Esophagus (tissue), 2 donors: ENCODE measurements around the gene L1CAM. TPM values are rescaled to one million over a fixed set of nuclear protein-coding genes. Genes with fewer than 3 reads are reported as not detected.

Experiments used
- H3K27ac ChIP-seq, 2 donors: one replicate each; pipeline ENCODE4 v1.5.1; 2013; ENCODE audit warnings: low read depth in 2 of 2, mild to moderate bottlenecking in 2 of 2, inconsistent platforms in 1 of 2, low read length in 1 of 2, moderate library complexity in 1 of 2
- H3K27me3 ChIP-seq, 2 donors: one replicate each; pipeline ENCODE4 v1.6.1; 2013; ENCODE audit warnings: low read length in 2 of 2, control low read depth in 1 of 2, mild to moderate bottlenecking in 1 of 2; ENCODE audit not compliant: insufficient read depth in 2 of 2, control insufficient read depth in 1 of 2
- H3K36me3 ChIP-seq, 2 donors: one replicate each; pipeline ENCODE4 v1.6.1; 2013; ENCODE audit warnings: low read length in 1 of 2; ENCODE audit not compliant: control insufficient read depth in 2 of 2, insufficient read depth in 2 of 2
- H3K4me1 ChIP-seq, 2 donors: one replicate each; pipeline ENCODE4 v1.6.1; 2013; ENCODE audit warnings: low read length in 1 of 2; ENCODE audit not compliant: control insufficient read depth in 2 of 2, insufficient read depth in 2 of 2
- H3K4me3 ChIP-seq, 2 donors: one replicate each; pipeline ENCODE4 v1.5.1; 2013; ENCODE audit warnings: low read length in 2 of 2, mild to moderate bottlenecking in 2 of 2, low read depth in 1 of 2, moderate library complexity in 1 of 2
- H3K9me3 ChIP-seq, 2 donors: one replicate each; pipeline ENCODE4 v1.6.1; 2013; ENCODE audit warnings: mild to moderate bottlenecking in 2 of 2, low read depth in 1 of 2, low read length in 1 of 2, moderate library complexity in 1 of 2; ENCODE audit not compliant: control insufficient read depth in 2 of 2, insufficient read depth in 1 of 2
- WGBS, 2 donors: extraction: QIAGEN DNeasy Blood & Tissue Kit; methylation state at CpG; one replicate each; pipeline ENCODE4 v1.1.7; 2013; 5-methylcytosine and 5-hydroxymethylcytosine counted together
- polyA plus RNA-seq, 2 donors: library from polyadenylated mRNA; stranded (reverse); fragments of 200-250 nt; gene quantifications; one replicate each; pipeline ENCODE4 v1.2.3, GENCODE V29; 2013
- donor health status: healthy with polysubstance abuse.
- donor health status: Bipolar disorder and iron deficiency.

L1CAM gene
- polyA plus RNA-seq, 2 donors: 0.88 to 1.4 TPM

DNA sequence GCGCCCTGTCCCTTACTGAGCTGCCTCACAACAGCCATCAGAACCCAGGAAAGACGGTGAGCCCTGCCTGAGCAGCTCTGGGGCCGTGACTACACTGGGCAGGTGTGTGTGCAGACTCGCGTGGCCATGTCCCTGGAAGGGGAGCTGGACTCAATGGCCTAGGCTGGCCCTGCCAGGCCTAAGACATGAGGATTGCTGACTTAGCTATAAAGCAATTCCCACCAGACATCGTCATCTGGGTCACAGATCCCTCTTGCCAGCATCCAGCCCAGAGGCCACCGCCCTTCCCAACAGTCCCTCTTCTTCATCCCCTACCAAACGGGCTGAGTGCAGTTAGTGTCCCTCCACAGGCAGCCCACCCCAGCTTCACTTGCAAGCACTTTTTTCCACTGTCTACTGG lies 45.2 kb upstream of the L1CAM start:
- H3K36me3 ChIP-seq: peaks cover 0 to 21% of the 10 kb centered on the region in 2 donors
- no peak overlapping the region for H3K4me3 ChIP-seq
- peaks cover 0 to 14% of the 10 kb centered on the region in 2 donors for H3K4me1 ChIP-seq
- no peaks in the 10 kb centered on the region for H3K27me3 ChIP-seq
- WGBS, 2 donors: 86 to 90% methylated on average over 8 of the region's 8 CpGs
- H3K9me3 ChIP-seq: no peaks in the 10 kb centered on the region
- H3K27ac ChIP-seq: no peak overlapping the region

DNA sequence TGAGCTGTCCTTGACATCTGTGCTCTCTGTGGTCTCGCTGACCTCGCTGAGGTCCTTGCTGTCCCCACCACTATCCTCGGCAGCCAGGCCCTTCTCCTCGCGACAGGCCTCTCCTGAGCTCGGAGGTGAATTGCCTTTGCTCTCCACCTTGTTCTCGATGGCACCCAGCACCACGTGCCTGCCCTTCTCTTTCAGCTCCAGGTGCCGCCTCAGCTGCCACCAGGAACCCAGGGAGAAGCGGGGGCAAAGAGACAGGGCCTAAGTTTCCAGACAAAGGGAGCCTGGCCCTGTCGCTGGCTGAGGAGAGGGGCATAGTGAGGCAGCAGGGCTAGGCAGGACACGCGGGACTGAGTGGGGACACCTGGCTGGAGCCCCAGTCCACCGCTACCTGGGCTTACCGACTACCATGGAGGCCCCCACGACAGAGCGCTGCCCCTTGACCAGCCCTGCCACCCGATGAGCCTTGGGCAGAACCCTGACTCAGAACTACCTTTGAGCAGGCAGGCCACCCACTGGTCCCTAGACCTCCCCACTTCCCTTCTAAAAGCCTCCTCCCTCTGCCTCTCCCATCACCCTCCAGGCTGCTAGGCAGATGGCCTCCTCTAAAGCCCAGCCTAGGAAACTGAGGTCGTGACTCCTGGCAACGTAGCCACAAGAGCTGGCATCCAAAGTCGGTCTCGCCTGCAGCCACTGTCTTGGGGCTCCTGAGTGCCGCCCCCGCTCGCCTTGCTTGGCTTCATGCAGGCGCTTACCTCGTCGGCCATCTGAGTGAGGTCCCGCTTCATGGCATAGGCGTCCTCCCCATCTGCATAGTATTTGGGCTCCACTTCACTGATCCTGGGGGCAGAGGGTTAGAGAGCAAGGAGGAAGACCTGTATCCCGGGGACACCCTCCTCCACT lies 44.3 kb upstream of the L1CAM start:
- 87 to 92% methylated on average over 31 of the region's 31 CpGs for WGBS, 2 donors
- Histone ChIP-seq H3K27ac (no peak overlapping the region), H3K36me3 (peaks cover 0 to 21% of the 10 kb centered on the region in 2 donors), H3K27me3 (no peaks in the 10 kb centered on the region), H3K4me3 (no peak overlapping the region), H3K4me1 (peaks cover 0 to 10% of the 10 kb centered on the region in 2 donors), H3K9me3 (no peaks in the 10 kb centered on the region)

DNA sequence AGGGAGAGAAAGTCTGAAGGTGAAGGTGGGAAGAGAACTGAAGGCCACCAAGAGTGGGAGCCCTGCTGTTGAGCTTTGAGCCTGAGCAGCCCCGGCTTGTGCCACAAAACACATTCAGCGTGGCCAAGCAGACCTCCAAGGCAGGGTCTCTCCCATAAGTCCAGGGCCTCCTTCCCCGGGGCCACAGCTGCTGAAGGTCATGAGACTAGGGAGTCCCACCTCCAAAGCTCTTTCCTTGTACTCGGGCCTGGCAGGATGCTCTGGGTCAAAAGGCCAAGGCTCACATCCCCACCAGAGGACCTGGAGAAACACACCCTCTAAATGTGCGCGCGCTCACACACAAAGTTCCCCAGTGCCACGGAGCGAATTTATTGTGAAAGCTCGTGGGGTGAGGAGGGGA lies 43.6 kb upstream of the L1CAM start:
- 84 to 85% methylated on average over 9 to 10 of the region's 10 CpGs for WGBS, 2 donors

DNA sequence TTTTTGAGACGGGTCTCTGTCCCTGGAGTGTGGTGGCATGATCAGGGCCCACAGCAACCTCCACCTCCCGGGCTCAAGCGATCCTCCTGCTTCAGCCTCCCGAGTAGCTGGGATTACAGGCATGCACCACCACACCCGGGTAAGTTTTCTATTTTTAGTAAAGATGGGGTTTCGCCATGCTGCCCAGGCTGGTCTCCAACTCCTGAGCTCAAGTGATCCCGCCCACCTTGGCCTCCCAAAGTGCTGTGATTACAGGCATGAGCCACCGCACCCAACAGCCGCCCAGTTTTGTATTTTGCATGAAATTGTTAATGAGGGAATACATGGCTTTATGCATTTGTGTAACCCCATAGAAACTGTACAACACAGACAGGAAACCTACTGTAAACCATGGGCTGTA lies 42.9 kb upstream of the L1CAM start:
- peak overlapping the region; percentile 69 to 73 for H3K27ac ChIP-seq
- H3K36me3 ChIP-seq: peaks cover 0 to 21% of the 10 kb centered on the region in 2 donors
- H3K4me3 ChIP-seq: no peak overlapping the region
- no peaks in the 10 kb centered on the region for H3K9me3 ChIP-seq
- peaks cover 0 to 10% of the 10 kb centered on the region in 2 donors for H3K4me1 ChIP-seq
- 17 to 47% methylated on average over 9 of the region's 9 CpGs for WGBS, 2 donors
- H3K27me3 ChIP-seq: no peaks in the 10 kb centered on the region

More for the DNA sequence above, 43.6 kb upstream of the L1CAM start:
- H3K27ac ChIP-seq: peak overlapping the region; percentile 58 to 73
- no peak overlapping the region for H3K4me3 ChIP-seq
- no peaks in the 10 kb centered on the region for H3K9me3 ChIP-seq
- peaks cover 0 to 21% of the 10 kb centered on the region in 2 donors for H3K36me3 ChIP-seq
- peaks cover 0 to 10% of the 10 kb centered on the region in 2 donors for H3K4me1 ChIP-seq
- no peaks in the 10 kb centered on the region for H3K27me3 ChIP-seq

DNA sequence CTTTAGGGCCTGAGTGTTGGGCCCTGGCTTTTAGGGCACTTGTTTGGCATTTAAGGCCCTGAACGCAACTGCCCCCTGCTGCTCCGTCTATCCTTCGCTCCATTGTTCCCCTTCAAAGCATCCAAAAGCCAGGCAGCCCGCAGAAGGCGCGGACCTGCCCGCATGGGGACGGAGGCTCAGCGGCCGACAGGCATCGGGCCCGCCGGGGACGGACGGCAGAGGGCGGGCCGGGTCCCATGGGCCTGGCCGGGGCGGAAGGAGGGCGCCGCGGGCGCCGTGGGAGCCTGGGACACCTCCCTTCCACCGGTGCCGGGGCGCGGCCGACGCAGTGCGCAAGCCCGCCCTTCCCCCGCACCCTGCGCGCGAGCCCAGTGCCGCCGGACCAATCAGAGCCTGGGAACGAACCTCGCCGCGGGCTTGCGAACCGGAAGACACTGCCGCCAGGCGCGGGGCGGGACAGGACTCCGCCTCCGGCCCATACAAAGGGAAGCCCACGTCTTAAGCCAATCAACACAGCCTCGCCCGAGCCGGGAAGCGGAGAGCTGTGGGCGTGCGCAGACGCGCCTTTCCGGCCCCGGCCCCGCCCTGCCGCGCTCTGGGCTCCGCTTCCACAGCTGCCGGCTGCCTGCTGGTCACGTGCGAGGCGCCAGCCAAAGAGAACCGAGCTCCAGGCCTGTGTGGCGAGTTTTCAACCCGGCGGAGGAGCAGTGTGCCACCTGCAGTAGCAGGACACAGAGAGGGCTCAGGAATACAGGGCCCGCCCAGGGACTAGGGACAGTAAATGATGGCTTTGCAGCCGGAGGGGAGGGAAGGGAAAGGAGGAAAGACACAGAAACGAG lies 42.2 kb upstream of the L1CAM start:
- peak overlapping the region; percentile 56 to 69 for H3K4me3 ChIP-seq
- peaks cover 0 to 21% of the 10 kb centered on the region in 2 donors for H3K36me3 ChIP-seq
- H3K27ac ChIP-seq: peak overlapping the region; percentile 99
- WGBS, 2 donors: 1 to 6% methylated on average over 50 to 76 of the region's 76 CpGs
- H3K4me1 ChIP-seq: peaks cover 0 to 13% of the 10 kb centered on the region in 2 donors
- H3K27me3 ChIP-seq: no peaks in the 10 kb centered on the region
- no peaks in the 10 kb centered on the region for H3K9me3 ChIP-seq

DNA sequence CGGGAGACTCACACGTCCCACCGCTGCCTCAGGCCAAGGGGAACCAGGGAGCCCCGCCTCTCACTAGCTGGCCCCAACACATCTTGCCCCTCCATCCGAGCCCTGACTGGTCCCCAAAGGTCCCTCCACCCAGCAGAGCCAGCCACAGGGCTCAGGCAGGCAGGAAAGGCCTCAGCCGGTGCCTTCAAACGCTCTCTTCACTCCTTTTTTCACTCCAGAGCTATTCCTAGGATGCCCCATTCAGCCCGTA lies 41.6 kb upstream of the L1CAM start:
- Histone ChIP-seq H3K36me3 (peaks cover 0 to 21% of the 10 kb centered on the region in 2 donors), H3K4me1 (peaks cover 0 to 13% of the 10 kb centered on the region in 2 donors), H3K27ac (peak overlapping the region; percentile 99), H3K9me3 (no peaks in the 10 kb centered on the region), H3K4me3 (peak overlapping the region; percentile 56 to 69), H3K27me3 (no peaks in the 10 kb centered on the region)
- 0 to 19% methylated on average over 8 of the region's 8 CpGs for WGBS, 2 donors

DNA sequence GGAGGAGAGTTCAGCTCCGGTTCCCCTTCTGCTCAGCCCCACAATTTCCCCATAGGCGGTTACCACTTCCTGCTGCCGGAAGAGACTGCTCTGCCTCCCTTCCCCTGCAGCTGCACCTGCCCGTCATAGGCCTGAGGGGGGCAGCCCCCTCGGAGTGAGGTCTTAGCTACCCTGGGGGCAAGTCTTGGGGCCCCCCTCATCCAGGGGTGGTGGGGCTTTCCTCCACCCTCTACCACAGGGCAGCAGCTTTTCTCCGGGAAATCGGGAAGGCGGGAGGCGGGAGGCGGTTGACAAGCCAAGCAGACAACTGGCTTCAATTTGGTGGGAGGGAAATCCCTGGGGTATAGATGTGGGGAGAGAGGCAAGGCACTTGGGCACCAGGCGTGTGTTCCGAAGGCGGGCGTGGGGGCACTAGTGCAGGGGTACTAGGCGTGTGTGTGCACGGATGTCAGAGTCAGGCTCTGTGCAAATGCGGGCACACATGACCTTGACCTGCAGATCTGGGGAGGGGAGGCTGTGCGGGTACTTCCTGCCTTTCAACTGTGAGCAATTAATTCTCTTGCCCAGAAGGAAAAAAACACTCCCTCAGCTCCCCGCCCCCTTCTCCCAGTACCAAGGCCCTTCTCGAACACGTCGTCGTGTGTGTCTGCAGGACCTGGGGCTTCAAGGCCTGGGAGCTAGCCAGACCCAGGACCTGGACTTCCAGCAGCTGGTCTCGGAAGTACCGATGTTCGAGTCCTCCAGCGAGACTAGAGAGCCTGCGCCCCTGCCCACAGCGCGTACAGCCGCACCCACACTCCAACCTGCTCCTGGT lies 41.1 kb upstream of the L1CAM start:
- H3K9me3 ChIP-seq: no peaks in the 10 kb centered on the region
- H3K36me3 ChIP-seq: peaks cover 0 to 20% of the 10 kb centered on the region in 2 donors
- H3K27ac ChIP-seq: peak overlapping the region; percentile 99
- WGBS, 2 donors: 1 to 31% methylated on average over 28 to 31 of the region's 31 CpGs
- no peaks in the 10 kb centered on the region for H3K27me3 ChIP-seq
- peaks cover 0 to 13% of the 10 kb centered on the region in 2 donors for H3K4me1 ChIP-seq
- H3K4me3 ChIP-seq: peak overlapping the region; percentile 56 to 69

DNA sequence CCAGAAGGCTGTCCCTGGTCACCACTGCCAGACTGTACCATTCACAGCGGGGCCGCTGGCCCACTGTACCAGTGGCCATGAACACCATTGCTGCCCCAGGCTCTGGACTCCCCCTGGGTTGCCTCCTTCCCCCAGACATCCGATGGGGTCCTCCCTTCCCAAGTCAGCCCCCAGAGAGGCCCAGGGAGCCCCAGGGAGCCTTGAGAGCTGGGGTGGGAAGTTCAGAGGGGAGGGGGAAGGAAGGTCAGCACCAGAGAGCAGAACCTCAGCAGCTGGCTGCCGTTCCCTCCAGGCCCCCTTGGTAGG lies 40.5 kb upstream of the L1CAM start:
- H3K4me3 ChIP-seq: peak overlapping the region; percentile 20 to 34
- H3K27ac ChIP-seq: peak overlapping the region; percentile 99
- WGBS, 2 donors: 25 to 27% methylated on average over 3 to 4 of the region's 4 CpGs
- peaks cover 0 to 15% of the 10 kb centered on the region in 2 donors for H3K36me3 ChIP-seq
- no peaks in the 10 kb centered on the region for H3K27me3 ChIP-seq
- H3K9me3 ChIP-seq: no peaks in the 10 kb centered on the region
- peaks cover 0 to 13% of the 10 kb centered on the region in 2 donors for H3K4me1 ChIP-seq
